ENCODE results near the gene ANKRD55. TPM values are rescaled to one million over a fixed set of nuclear protein-coding genes. Genes with fewer than 3 reads are reported as not detected.

Gene ANKRD55
- total RNA-seq, 1 donor: under 0.01 TPM

GRCh38 chr5:56176871-56177533 lies 56.1 kb downstream of the ANKRD55 start:
- H3K4me3 ChIP-seq (ENCODE audit: low read depth, low read length): no peak overlapping the region
- no peak for TF ChIP-seq CTCF (IDR thresholded peaks at IDR 0.05; ENCODE audit: insufficient read depth, low read depth, low read length)
- peak; percentile 51 for DNase-seq (ENCODE audit: low read depth)

DNA sequence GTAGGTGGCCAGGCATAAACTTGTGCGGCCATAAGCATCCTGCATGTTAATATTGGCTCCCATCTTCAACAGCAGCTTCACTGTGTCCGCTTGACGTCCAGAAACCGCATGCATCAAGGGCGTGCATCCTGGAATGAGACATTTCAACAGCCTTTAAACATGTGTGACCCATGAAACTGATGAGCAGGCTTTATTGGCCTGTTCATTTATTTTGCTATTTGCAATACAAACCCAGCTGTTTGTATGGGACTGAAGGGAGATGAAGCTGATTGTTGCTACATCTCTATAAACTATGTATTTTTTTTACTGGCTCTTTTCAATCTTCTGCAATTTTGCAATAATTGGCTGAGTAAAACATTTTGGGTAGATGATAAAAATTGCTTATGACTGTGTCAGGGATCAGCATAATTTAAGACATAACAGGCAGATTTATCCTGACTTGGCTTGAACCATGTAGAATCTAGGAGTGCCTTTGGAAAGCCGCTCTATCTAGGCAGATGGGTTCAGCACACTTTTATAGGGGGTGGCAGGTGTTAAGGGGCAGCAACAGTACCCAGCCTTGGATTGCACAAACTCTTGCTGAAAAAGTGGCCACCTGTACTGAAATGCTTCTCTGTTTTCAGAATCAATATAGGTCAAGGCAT lies 56.9 kb downstream of the ANKRD55 start:
- TF ChIP-seq CTCF (IDR thresholded peaks at IDR 0.05; ENCODE audit: insufficient read depth, low read depth, low read length): no peak
- no peak overlapping the region for H3K4me3 ChIP-seq (ENCODE audit: low read depth, low read length)
- DNase-seq (ENCODE audit: low read depth): peak; percentile 98

- peak; percentile 96 for DNase-seq (ENCODE audit: low read depth)
- no peak for TF ChIP-seq CTCF (IDR thresholded peaks at IDR 0.05; ENCODE audit: insufficient read depth, low read depth, low read length)
- no peak overlapping the region for H3K4me3 ChIP-seq (ENCODE audit: low read depth, low read length)
These were observed 57.6 kb downstream of the ANKRD55 start for GRCh38 chr5:56175488-56175887.

GRCh38 chr5:56175021-56175420 lies 58.1 kb downstream of the ANKRD55 start:
- no peak for DNase-seq (ENCODE audit: low read depth)
- no peak overlapping the region for H3K4me3 ChIP-seq (ENCODE audit: low read depth, low read length)
- TF ChIP-seq CTCF (IDR thresholded peaks at IDR 0.05; ENCODE audit: insufficient read depth, low read depth, low read length): no peak

DNA sequence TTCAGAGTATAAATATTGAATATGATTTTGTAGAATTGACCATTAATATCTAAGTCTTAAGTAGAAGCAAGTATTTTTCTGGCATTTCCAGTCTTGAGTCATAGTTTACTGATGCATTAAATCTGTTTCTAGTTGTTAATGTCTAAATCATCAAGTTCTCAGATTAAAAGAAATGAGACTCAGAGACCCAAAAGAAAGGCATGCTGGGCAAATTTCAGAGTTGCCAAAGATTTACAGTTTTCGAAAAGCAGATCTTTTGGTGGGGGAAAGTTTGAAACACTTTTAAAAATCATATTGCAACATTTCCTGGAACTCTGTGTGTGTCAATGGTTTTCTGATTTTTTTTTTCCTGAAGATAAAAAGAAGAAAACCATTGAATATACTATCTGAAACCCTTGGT lies 60.9 kb downstream of the ANKRD55 start:
- no peak for TF ChIP-seq CTCF (IDR thresholded peaks at IDR 0.05; ENCODE audit: insufficient read depth, low read depth, low read length)
- H3K4me3 ChIP-seq (ENCODE audit: low read depth, low read length): no peak overlapping the region
- peak; percentile 80 for DNase-seq (ENCODE audit: low read depth)

DNA sequence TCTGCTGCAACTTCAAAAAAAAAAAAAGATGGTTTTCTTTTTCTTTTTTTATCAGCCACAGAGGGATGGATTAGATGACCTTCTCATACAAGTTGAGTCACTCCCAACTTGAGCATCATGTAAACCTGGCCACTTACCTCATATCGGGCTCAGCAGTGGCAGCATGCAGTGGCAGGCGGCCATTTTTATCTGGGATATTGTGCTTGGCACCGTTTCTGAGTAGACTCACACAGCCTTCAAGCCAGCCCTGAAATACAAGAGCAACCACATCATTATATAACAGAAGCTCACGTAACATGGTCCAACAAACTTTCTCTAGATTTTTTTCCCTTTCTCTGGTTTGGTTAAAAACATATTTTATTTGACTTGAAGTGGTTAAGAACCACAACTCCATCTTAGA lies 62.6 kb downstream of the ANKRD55 start:
- DNase-seq (ENCODE audit: low read depth): no peak
- no peak for TF ChIP-seq CTCF (IDR thresholded peaks at IDR 0.05; ENCODE audit: insufficient read depth, low read depth, low read length)
- no peak overlapping the region for H3K4me3 ChIP-seq (ENCODE audit: low read depth, low read length)

All from fibroblast of villous mesenchyme (primary cell).